Stomach (tissue), 9 donors: ENCODE data around the gene PRADC1. TPM values are rescaled to one million over a fixed set of nuclear protein-coding genes. Genes with fewer than 3 reads are reported as not detected.

Source experiments
- DNase-seq, 2 donors: peaks; one replicate each; pipeline versions ENCODE4 v3.0.0 to v3.0.0-alpha.2; 2013 to 2019
- H3K27ac ChIP-seq, 5 donors: fragments of 200-600 bp in 4 of 5; sonication (generic) in 4 of 5; one replicate each; pipeline ENCODE4 v1.5.1; 2013 to 2019; ENCODE audit warnings: mild to moderate bottlenecking in 1 of 5, moderate library complexity in 1 of 5
- H3K27me3 ChIP-seq, 3 donors: fragments of 200-600 bp; sonication (generic); one replicate each; pipeline ENCODE4 v1.5.1; 2017 to 2019; ENCODE audit warnings: mixed run types in 1 of 3
- H3K36me3 ChIP-seq, 4 donors: fragments of 200-600 bp; sonication (generic); 1 replicate in 3 of 4; 2 replicates in 1 of 4; pipeline ENCODE4 v1.5.1; 2016 to 2019
- H3K4me1 ChIP-seq, 4 donors: fragments of 200-600 bp; sonication (generic); one replicate each; pipeline ENCODE4 v1.5.1; 2016 to 2019
- H3K4me3 ChIP-seq, 4 donors: fragments of 200-600 bp; sonication (generic) in 3 of 4; one replicate each; pipeline ENCODE4 v1.5.1; 2016 to 2019; ENCODE audit warnings: mild to moderate bottlenecking in 1 of 4
- H3K9me3 ChIP-seq, 4 donors: fragments of 200-600 bp; sonication (generic); one replicate each; pipeline ENCODE4 v1.5.1; 2016 to 2019
- CTCF ChIP-seq, 7 experiments: fragments of 450-650 bp in 4 of 7; fragments of 200-600 bp in 3 of 7; sonication (generic) in 3 of 7; IDR thresholded peaks; one replicate each; pipeline ENCODE4 v1.5.1; 2016 to 2019; ENCODE audit warnings: antibody characterized with exemption in 7 of 7, control low read depth in 2 of 7, mild to moderate bottlenecking in 1 of 7
- EP300 ChIP-seq: sonication (generic); formaldehyde crosslinking; IDR thresholded peaks from one replicate; pipeline ENCODE4 v1.6.1; 2017; ENCODE audit warnings: antibody characterized with exemption
- POLR2A ChIP-seq, 4 donors: fragments of 450-650 bp; IDR thresholded peaks; one replicate each; pipeline ENCODE4 v1.6.1; 2016; ENCODE audit warnings: antibody characterized with exemption in 4 of 4, control low read depth in 2 of 4, mild to moderate bottlenecking in 1 of 4, moderate library complexity in 1 of 4
- POLR2AphosphoS5 ChIP-seq, 3 donors: sonication (generic); formaldehyde crosslinking; IDR thresholded peaks; one replicate each; pipeline ENCODE4 v1.6.1; 2016; ENCODE audit warnings: antibody characterized with exemption in 3 of 3
- WGBS, 5 donors: extraction: QIAGEN DNeasy Blood & Tissue Kit in 3 of 5; methylation state at CpG; one replicate each; pipeline versions ENCODE4 v1.1.5 to v1.1.7; 2013 to 2018; 5-methylcytosine and 5-hydroxymethylcytosine counted together
- intact Hi-C: fragments of 100-400 bp; cut with DNase I; formaldehyde crosslinking; loops from one replicate; pipeline ENCODE4 v1.15.1; 2023; ENCODE audit warnings: low total_unique reads
- polyA plus RNA-seq, 3 donors: library from polyadenylated mRNA; stranded (reverse); fragments of 200-250 nt; gene quantifications; one replicate each; pipeline ENCODE4 v1.2.3, GENCODE V29; 2013
- total RNA-seq, 5 donors: library from RNA; depleted of rRNA; stranded (reverse); fragments of >200 nt; gene quantifications; one replicate each; pipeline versions ENCODE4 v1.1.0 to v1.2.3, GENCODE V29; 2014 to 2016
- donor health status: healthy with polysubstance abuse.
- donor health status: Bipolar disorder and iron deficiency.
- donor health status: healthy.

The PRADC1 gene
- total and polyA plus RNA-seq, 8 donors = 7.1 to 123 (median 22.1) TPM

- TF ChIP-seq CTCF (IDR thresholded peaks at IDR 0.05) (no peak), EP300 (no peak), POLR2A (IDR thresholded peaks at IDR 0.05) (no peak), POLR2AphosphoS5 (IDR thresholded peaks at IDR 0.05) (no peak)
- intact Hi-C loops = no loop called here
- WGBS, 5 donors = 66 to 72% (median 70%) methylated on average over 10 of the region's 10 CpGs
- no peak for DNase-seq
- peaks cover 8 to 33% (median 29%) of the 10 kb centered on the region in 4 donors for H3K36me3 ChIP-seq
- H3K27ac ChIP-seq = no peak overlapping the region
- no peak overlapping the region for H3K4me3 ChIP-seq
- H3K9me3 ChIP-seq = no peaks in the 10 kb centered on the region
- H3K4me1 ChIP-seq = no peaks in the 10 kb centered on the region
- no peaks in the 10 kb centered on the region for H3K27me3 ChIP-seq
These were observed 24.5 kb upstream of the PRADC1 start for GRCh38 chr2:73257425-73258125.

- intact Hi-C loops = no loop called here
- TF ChIP-seq POLR2AphosphoS5 (IDR thresholded peaks at IDR 0.05) (no peak), CTCF (IDR thresholded peaks at IDR 0.05) (no peak), POLR2A (IDR thresholded peaks at IDR 0.05) (no peak), EP300 (no peak)
- no peak for DNase-seq
- WGBS, 5 donors = 78 to 94% (median 94%) methylated on average over 2 of the region's 2 CpGs
- Histone ChIP-seq H3K4me3 (no peak overlapping the region), H3K27ac (no peak overlapping the region), H3K4me1 (no peaks in the 10 kb centered on the region), H3K36me3 (peaks cover 11 to 38% (median 35%) of the 10 kb centered on the region in 4 donors), H3K27me3 (no peaks in the 10 kb centered on the region), H3K9me3 (no peaks in the 10 kb centered on the region)
These were observed 24.0 kb upstream of the PRADC1 start for GRCh38 chr2:73257021-73257420.

- peaks cover 16 to 43% (median 39%) of the 10 kb centered on the region in 4 donors for H3K36me3 ChIP-seq
- WGBS, 5 donors = 20 to 88% (median 80%) methylated on average over 1 of the region's 1 CpG
These were observed 23.5 kb upstream of the PRADC1 start for GRCh38 chr2:73256618-73256922.

GRCh38 chr2:73255907-73256617, 23.0 kb upstream of the PRADC1 start:
- DNase-seq = no peak
- Histone ChIP-seq H3K36me3 (peaks cover 21 to 48% (median 44%) of the 10 kb centered on the region in 4 donors), H3K4me1 (no peaks in the 10 kb centered on the region), H3K4me3 (no peak overlapping the region), H3K27ac (no peak overlapping the region), H3K27me3 (no peaks in the 10 kb centered on the region), H3K9me3 (no peaks in the 10 kb centered on the region)
- intact Hi-C loops = no loop called here
- TF ChIP-seq POLR2AphosphoS5 (IDR thresholded peaks at IDR 0.05) (no peak), EP300 (no peak), CTCF (IDR thresholded peaks at IDR 0.05) (no peak), POLR2A (IDR thresholded peaks at IDR 0.05) (no peak)
- 58 to 67% (median 62%) methylated on average over 5 of the region's 5 CpGs for WGBS, 5 donors

More at GRCh38 chr2:73256618-73256922, 23.5 kb upstream of the PRADC1 start:
- TF ChIP-seq CTCF (IDR thresholded peaks at IDR 0.05) (no peak), POLR2AphosphoS5 (IDR thresholded peaks at IDR 0.05) (no peak), EP300 (no peak)
- no peak for DNase-seq
- no peak overlapping the region for H3K4me3 ChIP-seq
- H3K27ac ChIP-seq = no peak overlapping the region
- H3K9me3 ChIP-seq = no peaks in the 10 kb centered on the region
- intact Hi-C loops = no loop called here
- H3K4me1 ChIP-seq = no peaks in the 10 kb centered on the region
- no peaks in the 10 kb centered on the region for H3K27me3 ChIP-seq
